ENCODE results near the gene SLC9B2. TPM values are rescaled to one million over a fixed set of nuclear protein-coding genes. Genes with fewer than 3 reads are reported as not detected.

SLC9B2 gene
- total RNA-seq, 1 experiment from 2014 or later: 7.3 TPM

DNA sequence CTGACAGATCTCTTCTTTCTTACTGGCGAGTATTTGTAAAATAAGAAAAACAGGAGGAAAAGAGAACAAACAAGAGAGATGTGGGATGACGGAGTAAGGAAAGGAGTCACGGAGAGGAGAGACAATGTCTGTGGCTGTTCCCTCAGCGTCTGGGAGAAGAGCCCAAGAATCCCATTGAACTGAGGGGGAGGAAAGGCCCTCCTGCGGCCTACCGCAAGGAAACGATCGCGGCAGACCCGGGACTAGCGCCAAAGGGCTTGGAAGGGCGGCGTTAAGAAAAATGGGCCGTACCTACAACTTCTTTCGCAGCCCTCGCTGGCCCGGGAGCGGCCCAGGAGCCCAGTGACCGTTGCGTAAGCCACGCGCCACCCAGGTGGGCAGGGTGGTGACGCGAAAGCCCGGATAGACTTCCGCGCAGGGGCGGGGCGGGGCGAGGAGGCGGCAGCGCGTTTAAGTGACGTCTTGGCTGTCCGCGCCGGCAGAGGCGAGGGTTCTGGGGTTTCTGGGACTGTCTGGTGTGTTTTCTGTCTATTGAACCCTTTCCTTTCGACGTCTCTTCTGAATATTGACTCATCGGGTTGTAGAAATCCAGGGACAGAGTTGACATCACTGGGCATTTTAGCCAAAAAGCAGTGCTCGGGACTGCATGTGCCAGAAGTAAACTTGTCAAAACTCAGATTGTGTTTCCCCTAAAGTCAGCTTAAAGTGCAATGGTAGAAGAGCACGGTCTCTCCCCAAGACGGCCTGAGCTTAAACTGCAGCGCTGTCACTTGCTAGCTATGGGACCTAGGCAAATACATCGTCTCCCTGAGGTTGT lies 57.0 kb downstream of the SLC9B2 start, which contains the start of gene SLC9B1:
Gene SLC9B1, minus strand, starts transcription at position 398 of the 817 bp plus-strand sequence. CDS start 27,994 bp downstream, outside the sequence.
- DNase-seq: peak; percentile 47
- Histone ChIP-seq H2BK20ac (ENCODE audit: low read depth, low read length, poor library complexity, severe bottlenecking) (no peak within 1 kb of the TSS), H3K14ac (ENCODE audit: insufficient read depth, low read length) (peak within 1 kb of the TSS; percentile 97; the same call in 1 of the 2 replicates), H4K5ac (ENCODE audit: insufficient read length, low read depth, low read length) (peak within 1 kb of the TSS; percentile 93), H3K56ac (ENCODE audit: insufficient read length, low read depth, low read length) (no peak within 1 kb of the TSS), H3K4me1 (ENCODE audit: insufficient read depth, low read length) (no peaks in the 10 kb centered on the region), H2BK120ac (ENCODE audit: low read depth, low read length, poor library complexity, severe bottlenecking) (no peak within 1 kb of the TSS), H2BK5ac (ENCODE audit: insufficient read length, low read length) (peak within 1 kb of the TSS; percentile 18), H3K27me3 (ENCODE audit: insufficient read depth, low read length) (no peaks in the 10 kb centered on the region), H3K4ac (ENCODE audit: low read depth, low read length) (no peak within 1 kb of the TSS), H3K79me2 (ENCODE audit: insufficient read depth, low read length) (no peaks in the 10 kb centered on the region), H2AK5ac (ENCODE audit: insufficient read length, low read length) (no peak within 1 kb of the TSS), H3K27ac (ENCODE audit: insufficient read length, low read depth, low read length) (peak within 1 kb of the TSS; percentile 90), H3K79me1 (ENCODE audit: insufficient read depth, low read depth, low read length, poor library complexity, severe bottlenecking) (no peaks in the 10 kb centered on the region), H3K4me2 (ENCODE audit: insufficient read depth, insufficient read length, low read length) (peak within 1 kb of the TSS; percentile 74), H3K9me3 (ENCODE audit: control insufficient read depth, low read depth, low read length) (no peaks in the 10 kb centered on the region), H3K9ac (ENCODE audit: extremely low read depth, insufficient read length, low read length) (peak within 1 kb of the TSS; percentile 92), H4K8ac (replicated peaks; ENCODE audit: insufficient read length, low read depth, low read length) (no peak within 1 kb of the TSS), H2AFZ (ENCODE audit: low read length) (no peak within 1 kb of the TSS), H3K23me2 (ENCODE audit: insufficient read length, low read depth, low read length, poor library complexity, severe bottlenecking) (no peaks in the 10 kb centered on the region), H4K20me1 (ENCODE audit: control insufficient read depth, insufficient read depth, insufficient read length) (no peaks in the 10 kb centered on the region), H2BK15ac (ENCODE audit: low read depth, low read length) (no peak within 1 kb of the TSS), H3K23ac (ENCODE audit: insufficient read length, low read depth, low read length) (no peak within 1 kb of the TSS), H4K91ac (ENCODE audit: insufficient read length, low read depth, low read length) (no peak within 1 kb of the TSS), H3K18ac (ENCODE audit: insufficient read length, low read depth, low read length) (peak within 1 kb of the TSS; percentile 98), H2BK12ac (ENCODE audit: insufficient read length, low read depth, low read length) (no peak within 1 kb of the TSS), H3T11ph (ENCODE audit: low read length) (no peak within 1 kb of the TSS)
- peak within 1 kb of the TSS; percentile 73 to 76 for H3K4me3 Mint-ChIP-seq
- TF ChIP-seq, protein P1, sequence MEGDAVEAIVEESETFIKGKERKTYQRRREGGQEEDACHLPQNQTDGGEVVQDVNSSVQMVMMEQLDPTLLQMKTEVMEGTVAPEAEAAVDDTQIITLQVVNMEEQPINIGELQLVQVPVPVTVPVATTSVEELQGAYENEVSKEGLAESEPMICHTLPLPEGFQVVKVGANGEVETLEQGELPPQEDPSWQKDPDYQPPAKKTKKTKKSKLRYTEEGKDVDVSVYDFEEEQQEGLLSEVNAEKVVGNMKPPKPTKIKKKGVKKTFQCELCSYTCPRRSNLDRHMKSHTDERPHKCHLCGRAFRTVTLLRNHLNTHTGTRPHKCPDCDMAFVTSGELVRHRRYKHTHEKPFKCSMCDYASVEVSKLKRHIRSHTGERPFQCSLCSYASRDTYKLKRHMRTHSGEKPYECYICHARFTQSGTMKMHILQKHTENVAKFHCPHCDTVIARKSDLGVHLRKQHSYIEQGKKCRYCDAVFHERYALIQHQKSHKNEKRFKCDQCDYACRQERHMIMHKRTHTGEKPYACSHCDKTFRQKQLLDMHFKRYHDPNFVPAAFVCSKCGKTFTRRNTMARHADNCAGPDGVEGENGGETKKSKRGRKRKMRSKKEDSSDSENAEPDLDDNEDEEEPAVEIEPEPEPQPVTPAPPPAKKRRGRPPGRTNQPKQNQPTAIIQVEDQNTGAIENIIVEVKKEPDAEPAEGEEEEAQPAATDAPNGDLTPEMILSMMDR (conservative IDR thresholded peaks at IDR 0.05): no peak
- H3K27me3 Mint-ChIP-seq (ENCODE audit: low read depth): peaks cover 4% of the 10 kb centered on the region; the same call in 1 of the 2 replicates
- peaks cover 7 to 8% of the 10 kb centered on the region in 2 experiments for H3K4me1 Mint-ChIP-seq
- H3K36me3 Mint-ChIP-seq (ENCODE audit: insufficient read depth in 1 of 3, low read depth in 3 of 3): no peaks in the 10 kb centered on the region; a peak in 2 of 7 replicates
- peaks cover 0 to 3% of the 10 kb centered on the region in 2 experiments; a peak in 3 of 5 replicates for H3K9me3 Mint-ChIP-seq
- peak within 1 kb of the TSS; percentile 89 to 98 (median 98) for H3K27ac Mint-ChIP-seq
- no CpG with 5 or more reads among the region's 46 CpGs for WGBS (ENCODE audit: extremely low coverage, insufficient read length, low lambda C conversion rate)
